Activated CD4-positive, alpha-beta T cell treated with anti-CD3 and anti-CD28 coated beads, Interleukin-2, amount 50 U/mL, for 16 hours (primary cell): ENCODE results near the gene GOLGA1.
A peak's percentile ranks its signal among the peaks of the same experiment; 100 is the strongest.
"Not testable (repeated sequence)": the region's sequence is repeated elsewhere in the genome, so short reads cannot be mapped to it uniquely, and the experiment has no call there.

Source experiments
- DNase-seq: peaks from one replicate; pipeline ENCODE4 v3.0.0-alpha.2; 2020

GOLGA1 gene

GRCh38 chr9:124934290-124934689, 6.6 kb downstream of the GOLGA1 start:
- DNase-seq: no peak

GRCh38 chr9:124932333-124932732, 8.6 kb downstream of the GOLGA1 start:
- no peak for DNase-seq

GRCh38 chr9:124929464-124929863, 11.4 kb downstream of the GOLGA1 start:
- peak; percentile 10 for DNase-seq

- no peak for DNase-seq
These were observed 12.8 kb downstream of the GOLGA1 start for GRCh38 chr9:124928116-124928515.

GRCh38 chr9:124920394-124920793, 20.5 kb downstream of the GOLGA1 start:
- not testable (repeated sequence) for DNase-seq

GRCh38 chr9:124914753-124915405, 26.0 kb downstream of the GOLGA1 start:
- DNase-seq: no peak

- no peak for DNase-seq
These were observed 27.5 kb downstream of the GOLGA1 start for GRCh38 chr9:124913378-124913777.

- DNase-seq: no peak
These were observed 29.1 kb downstream of the GOLGA1 start for GRCh38 chr9:124911766-124912165.

GRCh38 chr9:124908098-124908497, 32.8 kb downstream of the GOLGA1 start:
- no peak for DNase-seq

GRCh38 chr9:124906966-124907365, 33.9 kb downstream of the GOLGA1 start:
- no peak for DNase-seq

- DNase-seq: no peak
These were observed 41.0 kb downstream of the GOLGA1 start for GRCh38 chr9:124899845-124900244.

- DNase-seq: no peak
These were observed 43.1 kb downstream of the GOLGA1 start for GRCh38 chr9:124897570-124898460.

GRCh38 chr9:124894741-124895170, 46.1 kb downstream of the GOLGA1 start:
- peak; percentile 37 for DNase-seq

- DNase-seq: no peak
These were observed 46.7 kb downstream of the GOLGA1 start for GRCh38 chr9:124894035-124894740.

- no peak for DNase-seq
These were observed 50.7 kb downstream of the GOLGA1 start for GRCh38 chr9:124890179-124890578.

GRCh38 chr9:124889006-124889405, 51.9 kb downstream of the GOLGA1 start:
- no peak for DNase-seq

GRCh38 chr9:124887832-124888231, 53.1 kb downstream of the GOLGA1 start:
- DNase-seq: no peak

GRCh38 chr9:124886866-124887492, 53.9 kb downstream of the GOLGA1 start:
- no peak for DNase-seq

GRCh38 chr9:124886461-124886860, 54.4 kb downstream of the GOLGA1 start:
- no peak for DNase-seq

GRCh38 chr9:124885551-124885950, 55.3 kb downstream of the GOLGA1 start:
- DNase-seq: no peak

GRCh38 chr9:124884376-124884775, 56.5 kb downstream of the GOLGA1 start:
- DNase-seq: no peak

- DNase-seq: no peak
These were observed 58.7 kb downstream of the GOLGA1 start for GRCh38 chr9:124882231-124882630.

GRCh38 chr9:124881138-124881743, 59.6 kb downstream of the GOLGA1 start:
- DNase-seq: no peak
